HG03521 (cell line): Measurements from ENCODE around the gene KCNIP3.
"Not testable (repeated sequence)": the region's sequence is repeated elsewhere in the genome, so short reads cannot be mapped to it uniquely, and the experiment has no call there.

Source experiments
- ATAC-seq: cut with Tn5 transposase; IDR thresholded peaks from one replicate; pipeline ENCODE4 v1.9.1; 2021; ENCODE audit warnings: mild to moderate bottlenecking, moderate library complexity; ENCODE audit not compliant: unreplicated experiment

The KCNIP3 gene

DNA sequence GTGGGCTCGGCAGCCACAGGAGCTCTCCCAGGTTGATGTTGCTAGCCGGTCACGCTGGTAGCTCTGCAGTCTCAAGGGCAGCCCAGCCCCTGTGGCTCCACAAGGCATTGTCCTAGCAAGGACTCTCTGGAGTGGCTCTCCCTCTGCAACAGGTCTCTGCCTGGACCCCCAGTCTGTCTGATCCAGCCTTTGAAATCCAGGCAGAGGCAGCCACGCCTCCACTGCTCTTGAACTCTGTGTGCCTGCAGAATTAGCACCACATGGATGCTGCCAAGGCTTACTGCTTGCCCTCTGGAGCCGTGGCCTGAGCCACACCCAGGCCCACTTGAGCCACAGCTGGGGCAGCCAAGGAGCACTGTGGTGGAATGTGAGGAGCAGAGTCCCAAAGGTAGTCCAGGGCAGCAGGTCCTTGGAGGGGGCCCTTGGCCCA lies 62.4 kb downstream of the KCNIP3 start:
- no peak for ATAC-seq

DNA sequence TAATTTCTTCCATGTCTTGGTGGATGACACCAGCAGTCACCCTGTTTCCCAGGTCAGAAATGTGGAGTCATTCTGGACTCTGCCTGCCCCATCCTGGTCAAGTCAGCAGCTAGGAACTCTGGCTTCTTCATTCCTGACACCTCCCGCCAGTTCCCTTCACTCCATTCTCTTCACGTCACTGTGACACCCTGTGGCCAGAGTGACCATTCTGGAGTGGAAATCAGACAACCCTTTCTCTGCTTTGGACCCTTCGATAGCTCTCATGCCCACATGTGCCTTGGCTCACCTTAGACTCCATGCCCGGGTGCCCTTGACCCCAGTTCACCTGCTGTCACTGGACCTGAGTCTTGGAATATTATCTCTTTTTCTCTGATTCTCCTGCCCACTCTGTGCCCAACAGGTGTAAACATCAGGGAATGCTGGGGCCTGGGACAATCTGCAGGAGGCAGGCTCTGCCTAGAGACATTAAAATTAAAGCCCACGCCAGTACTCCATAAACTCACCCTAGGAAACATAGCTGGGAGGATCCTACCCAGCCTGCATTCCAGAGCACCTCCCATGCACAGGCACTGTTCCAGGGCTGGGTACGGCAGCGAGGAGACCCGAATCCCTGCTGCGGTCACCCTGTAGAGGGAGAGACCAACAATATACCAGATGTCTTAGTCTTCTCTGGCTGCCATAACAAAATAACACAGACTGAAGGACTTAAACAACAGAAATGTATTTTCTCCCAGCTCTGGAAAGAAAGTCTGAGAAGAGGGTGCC lies 64.3 kb downstream of the KCNIP3 start:
- ATAC-seq = no peak

DNA sequence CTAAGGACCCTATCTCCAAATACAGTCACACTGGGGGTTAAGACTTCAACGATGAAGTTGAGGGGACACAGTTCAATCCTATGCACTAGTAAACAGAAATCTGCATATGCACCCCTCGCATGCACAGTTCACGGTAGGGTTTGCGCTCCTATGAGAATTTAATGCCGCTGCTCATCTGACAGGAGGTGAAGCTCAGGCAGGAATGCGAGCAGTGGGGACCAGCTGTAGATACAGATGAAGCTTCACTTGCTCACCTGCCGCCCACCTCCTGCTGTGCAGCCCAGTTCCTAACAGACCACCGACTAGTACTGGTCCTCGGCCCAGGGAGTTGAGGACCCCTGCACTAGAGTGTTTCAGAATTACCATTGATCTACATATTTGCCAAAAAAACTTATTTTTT lies 65.3 kb downstream of the KCNIP3 start:
- ATAC-seq = no peak

DNA sequence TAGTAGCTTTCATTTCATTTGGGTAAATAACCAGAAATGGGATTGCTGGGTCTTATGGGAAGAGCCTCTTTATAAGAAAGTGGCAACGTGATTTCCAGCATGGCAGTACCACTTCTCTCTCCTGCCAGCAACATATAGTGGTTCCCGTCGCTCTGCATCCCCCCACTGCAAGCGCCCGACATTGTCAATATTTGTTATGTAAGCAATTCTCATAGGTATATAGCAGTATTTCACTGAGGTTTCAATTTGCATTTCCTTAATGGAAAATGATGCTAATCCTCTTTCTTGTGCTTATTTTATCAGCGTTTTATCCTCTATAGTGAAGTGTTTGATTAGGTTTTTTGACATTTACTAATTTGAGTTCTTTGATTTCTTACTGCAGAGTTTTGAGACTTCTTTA lies 69.4 kb downstream of the KCNIP3 start:
- no peak for ATAC-seq

DNA sequence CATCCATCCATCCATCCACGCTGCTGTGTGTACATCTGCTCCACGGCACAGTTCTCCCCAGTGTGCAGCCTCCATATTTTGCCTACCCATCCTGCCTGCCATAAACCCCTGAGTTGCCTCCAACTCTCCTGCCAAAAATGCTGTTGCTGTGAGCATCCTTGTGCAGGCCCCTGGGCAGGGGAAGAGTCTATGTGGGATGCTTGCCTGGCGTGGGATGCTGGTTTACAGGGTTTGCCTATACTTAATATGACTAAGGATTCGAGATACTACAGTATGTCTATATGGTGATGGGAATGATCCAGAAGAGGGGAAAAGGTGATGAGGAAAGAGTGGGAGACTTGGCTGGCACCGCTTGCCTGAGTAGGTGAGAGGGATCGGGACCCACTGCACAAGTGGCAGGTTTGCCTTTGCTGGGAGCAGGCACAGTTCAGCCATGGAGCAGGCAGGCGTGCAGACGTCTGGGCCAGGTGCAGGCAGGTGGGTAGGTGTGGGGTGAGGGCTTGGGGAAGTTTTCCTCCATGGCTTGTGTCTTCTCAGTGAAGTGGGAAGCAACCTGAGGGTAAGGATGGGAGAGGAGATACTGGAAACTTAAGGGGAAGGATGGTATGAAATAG lies 75.2 kb downstream of the KCNIP3 start:
- ATAC-seq = no peak

DNA sequence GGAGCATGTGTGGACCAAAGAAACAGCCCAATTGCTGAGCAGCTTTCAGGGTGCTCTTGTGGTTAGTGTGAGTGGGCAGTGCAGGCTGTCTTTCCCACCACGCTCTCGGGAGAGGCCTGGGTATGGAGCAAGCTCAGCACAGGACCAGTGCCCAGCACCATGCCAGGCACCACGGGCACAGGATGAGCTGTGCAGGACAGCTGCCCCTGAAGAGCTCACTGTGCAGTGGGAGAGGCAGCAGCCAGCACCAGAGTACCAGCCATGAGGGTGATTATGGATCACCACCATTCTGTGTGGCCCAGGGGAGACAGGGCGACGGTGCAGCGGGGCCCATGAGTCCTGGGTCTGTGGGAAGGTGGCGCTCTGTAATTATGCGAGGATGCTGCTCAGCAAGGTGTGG lies 75.7 kb downstream of the KCNIP3 start:
- ATAC-seq = no peak

DNA sequence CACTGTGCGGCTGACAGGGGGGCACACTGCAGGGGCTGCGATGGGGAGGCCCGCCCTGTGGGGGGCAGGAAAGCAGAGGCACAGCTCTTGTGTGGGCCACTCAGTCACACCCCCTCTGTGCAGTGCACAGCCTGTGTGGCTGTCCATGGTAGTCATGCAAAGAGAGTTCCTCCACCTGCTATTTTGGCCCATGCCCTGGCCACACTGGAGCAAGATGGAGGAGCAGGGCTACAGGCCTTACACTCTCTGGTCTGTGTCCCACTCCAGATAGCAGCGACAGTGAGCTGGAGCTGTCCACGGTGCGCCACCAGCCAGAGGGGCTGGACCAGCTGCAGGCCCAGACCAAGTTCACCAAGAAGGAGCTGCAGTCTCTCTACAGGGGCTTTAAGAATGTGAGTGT lies 76.9 kb downstream of the KCNIP3 start:
- no peak for ATAC-seq

DNA sequence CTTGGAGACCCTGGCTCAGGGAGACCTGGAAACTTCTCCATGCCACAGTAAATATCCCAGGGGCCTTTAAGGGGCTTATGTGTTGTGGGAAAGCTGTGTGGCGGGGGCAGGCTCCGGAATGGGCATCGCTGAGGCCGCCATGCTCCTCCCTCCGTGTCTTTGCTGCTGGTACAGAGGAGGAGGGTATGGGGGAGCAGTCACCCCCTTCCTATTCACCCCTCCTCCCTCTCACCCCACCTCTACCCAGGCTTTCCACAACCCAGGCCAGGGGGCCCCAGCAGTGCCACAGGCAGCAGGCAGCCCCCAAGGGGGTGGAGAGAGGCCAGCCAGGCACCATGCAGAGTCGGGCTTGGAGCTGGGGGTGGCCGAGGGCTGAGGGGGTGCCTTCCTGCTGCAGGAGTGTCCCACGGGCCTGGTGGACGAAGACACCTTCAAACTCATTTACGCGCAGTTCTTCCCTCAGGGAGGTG lies 77.3 kb downstream of the KCNIP3 start:
- no peak for ATAC-seq

DNA sequence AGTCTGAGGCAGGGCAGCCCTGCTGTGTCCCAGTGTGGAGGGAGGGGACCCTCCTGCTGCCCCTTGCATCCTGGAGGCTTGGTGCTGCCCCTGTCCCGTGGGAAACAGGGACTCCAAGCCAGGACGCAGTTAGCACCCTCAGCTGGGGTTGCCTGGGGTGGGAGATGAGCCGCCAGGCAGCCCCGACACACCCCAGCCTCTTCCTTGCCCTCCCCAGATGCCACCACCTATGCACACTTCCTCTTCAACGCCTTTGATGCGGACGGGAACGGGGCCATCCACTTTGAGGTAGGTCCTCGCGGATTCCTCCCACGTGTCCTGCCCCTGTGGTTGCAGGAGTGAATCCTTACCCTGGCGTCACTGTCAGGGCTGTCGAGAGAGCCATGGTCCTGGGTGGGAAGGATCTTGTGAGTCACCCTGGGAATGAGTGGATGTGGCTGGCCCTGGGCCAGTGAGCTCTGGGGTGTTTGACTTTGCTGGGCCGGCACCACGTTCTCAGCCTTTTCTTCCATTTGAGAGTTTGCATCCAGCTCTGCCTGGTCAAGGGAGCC lies 77.8 kb downstream of the KCNIP3 start:
- no peak for ATAC-seq

DNA sequence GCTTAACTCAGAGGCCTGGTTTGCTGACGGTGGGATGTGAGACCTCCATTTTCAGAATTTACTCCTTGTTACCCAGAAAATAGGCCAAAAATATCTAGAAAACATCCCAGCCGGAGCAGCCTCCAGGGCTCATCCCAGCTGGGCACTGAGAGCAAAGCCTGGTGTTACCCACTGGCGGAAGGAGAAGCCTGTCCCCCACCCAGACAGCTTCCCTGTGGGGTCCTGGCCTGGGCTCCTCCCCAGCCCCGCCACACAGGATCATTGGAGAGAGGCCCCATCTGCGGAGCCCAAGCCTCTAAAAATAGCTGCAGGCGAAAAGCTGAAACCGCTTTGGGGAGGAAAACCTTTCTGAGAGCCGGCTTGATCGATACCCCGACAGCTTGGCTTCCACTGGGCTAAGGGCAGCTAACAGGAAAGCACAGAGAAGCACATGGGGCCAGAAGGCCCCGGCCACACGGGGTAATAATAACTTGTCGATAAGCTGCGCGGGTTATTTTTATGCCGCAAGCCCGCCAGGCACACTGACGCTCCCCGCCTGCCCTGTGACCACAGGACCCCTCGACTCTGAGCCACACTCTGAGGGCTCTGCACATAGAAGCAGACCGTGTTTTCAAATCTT lies 78.5 kb downstream of the KCNIP3 start:
- ATAC-seq = no peak

DNA sequence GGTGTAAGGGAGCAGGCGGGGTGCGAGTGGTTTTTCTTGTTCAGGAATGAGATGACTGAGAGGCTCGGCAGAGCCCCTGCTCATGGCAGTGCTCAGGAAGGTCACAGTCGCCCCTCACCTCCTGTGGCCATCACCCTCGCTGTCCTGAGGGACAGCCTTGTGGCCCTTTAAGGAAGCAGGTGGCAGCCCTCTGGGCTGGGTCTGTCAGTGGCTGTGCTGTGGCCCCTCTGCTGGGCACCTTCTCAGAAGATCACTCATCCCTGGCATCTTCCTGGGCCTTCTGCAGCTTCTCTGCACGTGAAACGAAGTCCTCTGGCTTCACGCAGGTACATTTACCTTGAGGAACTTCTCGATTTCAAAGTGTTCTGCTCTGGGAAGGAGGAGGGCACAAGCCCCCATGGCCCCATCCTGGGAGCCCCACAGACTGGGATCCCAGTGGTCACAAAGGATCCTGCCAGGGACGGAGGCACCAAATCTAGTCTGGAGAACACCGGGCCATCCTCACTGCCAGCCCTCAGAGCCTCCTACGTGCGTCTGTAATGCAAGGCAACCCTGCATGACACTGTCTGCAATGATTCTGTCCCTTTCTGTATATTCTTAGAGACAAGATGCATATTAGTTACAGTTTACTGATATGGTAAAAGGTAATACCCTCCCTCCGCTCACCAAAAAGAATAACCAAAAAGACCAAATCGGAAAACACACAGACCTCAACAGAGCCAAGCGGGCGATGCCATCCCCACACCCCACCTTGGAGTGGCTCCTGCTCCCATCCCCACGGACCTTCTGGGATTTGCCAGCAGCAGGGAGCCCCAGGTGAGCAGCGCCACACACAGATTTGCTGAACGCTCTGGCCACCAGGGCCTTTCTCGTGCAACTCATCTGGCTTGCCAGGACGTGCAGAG lies 79.4 kb downstream of the KCNIP3 start:
- no peak for ATAC-seq

DNA sequence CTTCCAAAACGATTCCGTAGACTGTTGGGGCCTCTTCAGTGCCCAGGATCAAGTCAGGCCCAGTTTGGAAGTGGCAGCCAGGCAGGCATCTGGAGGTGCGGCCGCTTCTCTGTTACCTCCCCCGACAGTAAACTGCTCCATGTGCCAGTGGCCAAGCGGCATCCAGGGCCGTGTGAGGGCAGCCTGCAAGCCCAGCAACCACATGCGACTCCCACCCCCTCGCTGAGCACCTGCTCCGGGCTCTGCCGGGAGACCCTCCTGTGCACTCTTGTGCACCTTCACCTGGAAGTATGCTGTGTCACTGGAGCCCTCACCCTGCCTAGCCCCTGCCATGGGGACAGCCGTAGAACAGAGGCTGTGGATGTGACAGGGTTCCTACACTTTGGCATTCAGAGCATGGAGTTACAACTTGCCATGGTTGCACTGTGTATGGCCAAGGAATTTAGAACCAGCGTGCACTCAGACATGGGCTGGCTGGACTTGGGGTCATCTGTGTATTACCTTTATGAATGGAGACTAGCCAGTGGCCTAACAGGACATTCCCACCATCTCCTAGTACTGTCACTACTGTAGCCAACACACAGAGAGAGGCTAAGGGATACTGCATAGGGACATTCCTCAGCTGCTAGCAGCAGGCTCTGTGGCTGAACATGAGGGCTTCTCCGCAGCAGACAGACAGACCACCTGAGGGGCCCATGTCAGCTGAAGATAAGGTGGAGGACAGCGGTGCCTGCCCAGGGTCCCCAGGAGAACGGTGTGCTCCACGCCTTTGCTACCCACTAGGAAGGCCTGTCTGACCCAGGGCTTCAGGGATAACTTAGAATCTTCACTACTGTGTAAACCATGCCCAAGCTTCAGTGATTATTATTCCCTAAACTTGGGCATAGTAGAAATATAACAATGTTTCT lies 80.3 kb downstream of the KCNIP3 start:
- ATAC-seq = no peak

DNA sequence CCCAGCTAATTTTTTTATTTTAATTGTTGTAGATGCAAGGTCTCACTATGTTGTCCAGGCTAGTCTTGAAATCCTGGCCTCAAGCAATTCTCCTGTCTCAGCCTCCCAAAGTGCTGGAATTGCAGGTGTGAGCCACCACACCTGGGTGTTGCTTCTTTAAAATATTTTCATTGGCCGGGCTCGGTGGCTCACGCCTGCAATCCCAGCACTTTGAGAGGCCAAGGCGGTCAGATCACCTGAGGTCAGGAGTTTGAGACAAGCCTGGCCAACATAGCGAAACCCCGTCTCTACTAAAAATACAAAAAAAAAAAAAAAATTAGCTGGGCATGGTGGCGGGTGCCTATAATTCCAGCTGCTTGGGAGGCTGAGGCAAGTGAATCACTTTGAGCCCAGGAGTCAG lies 81.1 kb downstream of the KCNIP3 start:
- ATAC-seq = not testable (repeated sequence)

DNA sequence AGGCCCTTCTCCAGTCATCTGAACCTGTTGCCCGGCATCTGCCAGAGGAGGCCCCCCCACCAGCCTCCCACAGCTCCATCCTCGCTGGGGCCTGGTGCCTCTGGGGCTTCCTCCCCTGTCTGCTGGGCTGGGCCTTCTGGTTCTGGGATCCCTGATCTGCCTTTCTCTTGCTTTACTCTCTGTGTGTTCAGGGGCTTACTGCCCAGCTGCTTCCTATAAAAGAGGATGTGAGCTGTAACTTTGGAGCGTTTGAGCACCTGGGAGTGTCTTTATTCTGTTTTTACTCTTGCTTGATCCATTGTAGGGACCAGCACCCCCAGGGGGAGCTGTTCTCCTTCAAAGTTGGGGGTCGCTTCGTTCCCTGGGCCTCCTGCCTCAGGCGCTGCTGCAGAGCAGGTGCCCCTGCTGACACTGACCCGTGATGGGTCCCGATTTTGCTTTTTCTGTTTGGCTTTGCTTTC lies 82.3 kb downstream of the KCNIP3 start:
- ATAC-seq = no peak

DNA sequence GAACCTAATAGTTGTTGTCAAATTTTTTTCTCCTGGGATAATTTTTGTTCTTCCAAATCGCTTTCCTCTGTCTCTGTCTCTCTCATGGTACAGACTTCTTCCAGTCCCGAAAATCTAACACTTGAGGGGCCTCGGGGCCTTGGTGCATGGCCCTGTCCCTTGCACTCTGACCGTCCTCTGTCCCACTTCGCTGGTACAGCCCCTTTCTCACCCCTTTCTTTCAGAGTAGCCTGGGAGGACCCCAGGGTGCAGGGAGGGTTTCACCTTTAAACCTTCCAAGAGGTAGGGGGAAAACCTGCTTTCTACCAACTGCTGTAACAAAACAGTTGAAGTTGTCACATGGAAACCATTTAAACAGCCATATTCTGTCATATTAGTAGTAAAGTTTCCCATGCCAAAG lies 83.1 kb downstream of the KCNIP3 start:
- ATAC-seq = no peak

DNA sequence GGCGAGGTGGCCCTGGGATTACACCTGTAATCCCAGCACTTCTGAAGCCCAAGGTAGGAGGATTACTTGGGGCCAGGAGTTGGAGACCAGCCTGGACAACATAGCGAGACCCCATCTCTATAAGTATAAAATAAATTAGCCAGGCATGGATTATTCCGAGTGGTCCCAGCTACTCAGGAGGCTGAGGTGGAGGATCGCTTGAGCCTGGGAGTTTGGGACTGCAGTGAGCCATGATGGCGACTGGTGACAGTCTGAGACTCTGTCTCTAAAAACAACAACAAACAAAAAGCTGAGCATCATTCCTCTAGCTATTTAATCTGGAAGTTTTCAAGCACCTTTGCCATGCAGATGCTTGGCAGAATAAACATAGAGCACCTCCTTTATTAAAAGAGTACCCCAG lies 83.6 kb downstream of the KCNIP3 start:
- no peak for ATAC-seq

DNA sequence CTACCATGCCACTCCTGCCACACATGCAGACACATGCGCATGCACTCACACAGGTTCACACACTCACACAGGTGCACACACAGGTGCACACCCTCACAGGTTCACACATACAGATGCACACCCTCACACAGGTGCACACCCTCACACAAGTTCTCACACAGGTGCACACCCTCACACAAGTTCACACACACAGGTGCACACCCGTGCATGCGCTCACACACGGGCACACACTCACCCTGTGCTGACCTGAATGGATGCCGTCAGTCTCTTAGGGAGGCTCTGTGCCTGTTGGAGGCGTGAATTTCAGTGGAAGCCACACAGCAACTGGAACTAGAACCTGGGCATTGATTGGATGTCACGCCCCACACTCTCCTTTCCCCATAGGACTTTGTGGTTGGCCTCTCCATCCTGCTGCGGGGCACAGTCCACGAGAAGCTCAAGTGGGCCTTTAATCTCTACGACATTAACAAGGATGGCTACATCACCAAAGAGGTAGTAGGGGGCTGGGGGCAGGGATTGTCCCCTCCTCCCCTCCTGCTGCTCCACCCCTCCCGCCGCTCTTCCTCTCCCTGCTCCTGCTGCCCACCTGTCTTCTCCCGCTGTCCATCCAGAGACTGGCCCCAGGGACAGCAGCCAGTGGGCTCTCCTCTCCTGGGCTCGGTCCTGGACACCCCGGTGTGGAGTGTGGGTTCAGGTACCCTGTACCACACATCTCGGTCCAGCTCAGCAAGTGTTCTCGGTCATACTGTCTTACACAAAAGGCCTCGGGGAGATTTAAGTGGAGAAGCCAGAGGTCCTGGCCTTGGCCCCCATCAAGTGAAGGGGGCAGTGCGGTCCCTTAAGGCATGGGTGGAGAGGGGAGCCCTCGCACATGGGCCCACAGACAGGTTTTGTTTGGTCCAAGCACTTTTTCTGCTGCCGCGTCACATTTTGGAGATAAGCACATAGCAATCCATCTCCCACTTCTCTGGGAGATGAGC lies 84.4 kb downstream of the KCNIP3 start:
- no peak for ATAC-seq

DNA sequence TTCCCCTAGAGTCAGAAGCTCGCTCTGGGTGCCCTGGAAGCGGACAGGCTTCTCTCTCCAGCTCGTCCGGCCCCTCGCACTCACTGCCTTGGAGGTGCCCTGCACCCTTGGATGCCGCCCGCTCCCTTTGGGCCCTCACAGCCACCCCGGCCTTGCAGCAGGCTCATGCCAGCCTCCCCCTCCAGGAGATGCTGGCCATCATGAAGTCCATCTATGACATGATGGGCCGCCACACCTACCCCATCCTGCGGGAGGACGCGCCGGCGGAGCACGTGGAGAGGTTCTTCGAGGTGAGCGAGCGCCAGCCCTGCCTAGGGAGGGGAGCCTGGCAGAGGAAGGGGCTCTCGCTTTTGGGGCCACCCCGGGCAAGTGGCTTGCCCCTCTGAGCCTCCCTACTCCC lies 85.0 kb downstream of the KCNIP3 start:
- ATAC-seq = no peak
